SK-N-SH (cell line): ENCODE results near the gene CREB3L1. TPM values are rescaled to one million over a fixed set of nuclear protein-coding genes. Genes with fewer than 3 reads are reported as not detected.

Source experiments
- CTCF ChIA-PET: fragments of 300-600, 350-600 bp; formaldehyde crosslinking; extraction: SDS; loops from one replicate; lab custom pipeline; 2021; lab: Yijun Ruan, JAX
- POLR2A ChIA-PET: fragments of 350-600 bp; sonication (Branson Sonifier 250); formaldehyde crosslinking; extraction: SDS; loops from one replicate; lab custom pipeline; 2020; ENCODE audit warnings: antibody characterized with exemption, inconsistent platforms; lab: Yijun Ruan, JAX
- DNase-seq: peaks from one replicate; pipeline ENCODE4 v3.0.0; 2012
- H2AFZ ChIP-seq: fragments of 200-600 bp; sonication (generic); 2 replicates; pipeline ENCODE4 v1.8.1; 2016; ENCODE audit warnings: antibody characterized with exemption, mild to moderate bottlenecking, low read depth
- H3F3A ChIP-seq: fragments of 200-600 bp; sonication (generic); replicated peaks from 2 replicates; pipeline ENCODE3; 2016; ENCODE audit warnings: antibody characterized with exemption, mild to moderate bottlenecking; ENCODE audit not compliant: insufficient read depth
- H3K27ac ChIP-seq, 2 experiments: fragments of 200-500 bp in 1 of 2; fragments of 200-600 bp in 1 of 2; sonication (Bioruptor generic) in 1 of 2; sonication (generic), shearing (Covaris generic) in 1 of 2; 2 replicates each; pipeline versions ENCODE4 v1.5.1 to v1.6.1; 2014 to 2016; ENCODE audit warnings: low read depth in 2 of 2, inconsistent platforms in 1 of 2, low read length in 1 of 2, mild to moderate bottlenecking in 1 of 2, mixed read lengths in 1 of 2
- H3K27me3 ChIP-seq: fragments of 200-600 bp; sonication (generic), shearing (Covaris generic); 2 replicates; pipeline ENCODE4 v1.6.1; 2016; ENCODE audit warnings: mixed run types; ENCODE audit not compliant: insufficient read depth
- H3K36me3 ChIP-seq, 2 experiments: fragments of 200-500 bp in 1 of 2; fragments of 200-600 bp in 1 of 2; sonication (Bioruptor generic) in 1 of 2; sonication (generic) in 1 of 2; replicated peaks in 1 of 2; 2 replicates each; pipeline versions ENCODE3 to v1.5.1; 2014 to 2016; ENCODE audit warnings: low read length in 1 of 2, mild to moderate bottlenecking in 1 of 2; ENCODE audit not compliant: insufficient read depth in 2 of 2, control insufficient read depth in 1 of 2
- H3K4me1 ChIP-seq, 2 experiments: fragments of 200-500 bp in 1 of 2; fragments of 200-600 bp in 1 of 2; sonication (Bioruptor generic) in 1 of 2; sonication (generic), shearing (Covaris generic) in 1 of 2; 2 replicates each; pipeline versions ENCODE4 v1.5.1 to v1.6.1; 2014 to 2016; ENCODE audit warnings: low read depth in 1 of 2, low read length in 1 of 2, mixed run types in 1 of 2; ENCODE audit not compliant: insufficient read depth in 2 of 2, control insufficient read depth in 1 of 2
- H3K4me2 ChIP-seq: fragments of 200-600 bp; sonication (generic), shearing (Covaris generic); 2 replicates; pipeline ENCODE4 v1.6.1; 2017; ENCODE audit warnings: mixed run types
- H3K4me3 ChIP-seq, 2 experiments: fragments of 200-500 bp in 1 of 2; fragments of 200-600 bp in 1 of 2; sonication (Bioruptor generic) in 1 of 2; sonication (generic), shearing (Covaris generic) in 1 of 2; 2 replicates each; pipeline versions ENCODE4 v1.5.1 to v1.8.1; 2014 to 2016; ENCODE audit warnings: low read depth in 2 of 2, inconsistent platforms in 1 of 2, low read length in 1 of 2, mild to moderate bottlenecking in 1 of 2, mixed read lengths in 1 of 2, moderate library complexity in 1 of 2
- H3K79me2 ChIP-seq: fragments of 200-600 bp; sonication (generic); 2 replicates; pipeline ENCODE4 v1.8.1; 2017; ENCODE audit warnings: mild to moderate bottlenecking; ENCODE audit not compliant: insufficient read depth
- H3K9ac ChIP-seq: fragments of 200-600 bp; sonication (generic); 2 replicates; pipeline ENCODE4 v1.6.1; 2017; ENCODE audit warnings: mixed run types
- H3K9me2 ChIP-seq: fragments of 200-600 bp; sonication (generic); 2 replicates; pipeline ENCODE4 v1.6.1; 2017; ENCODE audit warnings: mixed run types
- H3K9me3 ChIP-seq: fragments of 200-600 bp; sonication (generic); 2 replicates; pipeline ENCODE4 v1.6.1; 2017; ENCODE audit warnings: mixed run types, mild to moderate bottlenecking, moderate library complexity
- H4K20me1 ChIP-seq: fragments of 200-600 bp; sonication (generic); 2 replicates; pipeline ENCODE4 v1.6.1; 2017; ENCODE audit warnings: mild to moderate bottlenecking, mixed run types; ENCODE audit not compliant: insufficient read depth
- CHD2 ChIP-seq: fragments of 150-350 bp; IDR thresholded peaks from 2 replicates; pipeline ENCODE4 v1.6.1; 2018; ENCODE audit warnings: low read length; ENCODE audit not compliant: partially characterized antibody
- ELF1 ChIP-seq: IDR thresholded peaks from 2 replicates; pipeline ENCODE4 v1.4.0; 2012
- EZH2phosphoT487 ChIP-seq: fragments of 200-600 bp; sonication (generic); IDR thresholded peaks from 2 replicates; pipeline ENCODE4 v1.6.1; 2017; ENCODE audit warnings: low read depth, mixed run types, mild to moderate bottlenecking, antibody characterized with exemption, moderate library complexity, borderline replicate concordance
- FOSL2 ChIP-seq: IDR thresholded peaks from 2 replicates; pipeline ENCODE4 v1.4.0; 2012; ENCODE audit warnings: low read depth, mild to moderate bottlenecking, moderate library complexity, borderline replicate concordance
- FOXJ3 ChIP-seq: sonication (generic); formaldehyde crosslinking; IDR thresholded peaks from 2 replicates; pipeline ENCODE4 v1.5.1; 2020; ENCODE audit warnings: mild to moderate bottlenecking, missing genetic modification reagents
- GABPA ChIP-seq: IDR thresholded peaks from 2 replicates; pipeline ENCODE4 v1.4.0; 2012; ENCODE audit warnings: low read depth, mild to moderate bottlenecking
- GATA2 ChIP-seq: sonication (generic); formaldehyde crosslinking; IDR thresholded peaks from 2 replicates; pipeline ENCODE4 v1.5.0; 2020; ENCODE audit warnings: mild to moderate bottlenecking, missing genetic modification reagents
- IRF3 ChIP-seq: fragments of 150-350 bp; IDR thresholded peaks from 2 replicates; pipeline ENCODE4 v1.6.1; 2016; ENCODE audit warnings: mild to moderate bottlenecking, low read depth, low read length
- JUND ChIP-seq: IDR thresholded peaks from 2 replicates; pipeline ENCODE4 v1.4.0; 2012
- MEF2A ChIP-seq: IDR thresholded peaks from 2 replicates; pipeline ENCODE4 v1.4.0; 2012; ENCODE audit warnings: low read depth, borderline replicate concordance
- MXI1 ChIP-seq: IDR thresholded peaks from 2 replicates; pipeline ENCODE4 v1.6.1; 2012; ENCODE audit warnings: mild to moderate bottlenecking, low read depth, low read length, improper control_type of control experiment
- NFIC ChIP-seq: IDR thresholded peaks from 2 replicates; pipeline ENCODE4 v1.4.0; 2012; ENCODE audit warnings: borderline replicate concordance
- NRF1 ChIP-seq: IDR thresholded peaks from 2 replicates; pipeline ENCODE4 v1.6.1; 2012; ENCODE audit warnings: low read depth, mild to moderate bottlenecking, low read length
- PBX3 ChIP-seq: IDR thresholded peaks from 2 replicates; pipeline ENCODE4; 2012
- POLR2AphosphoS5 ChIP-seq: IDR thresholded peaks from 2 replicates; pipeline ENCODE4 v1.6.1; 2012; ENCODE audit warnings: low read depth, low read length
- REST ChIP-seq: IDR thresholded peaks from 2 replicates; pipeline ENCODE4 v1.6.1; 2012; ENCODE audit warnings: mild to moderate bottlenecking, low read depth, low read length, moderate library complexity
- TAF1 ChIP-seq: IDR thresholded peaks from 2 replicates; pipeline ENCODE4 v1.6.1; 2012; ENCODE audit warnings: low read depth, mild to moderate bottlenecking, low read length, moderate library complexity, borderline replicate concordance
- USF2 ChIP-seq: fragments of 150-350 bp; IDR thresholded peaks from 2 replicates; pipeline ENCODE4 v1.6.1; 2017; ENCODE audit warnings: antibody characterized with exemption, low read length, low read depth, borderline replicate concordance
- YY1 ChIP-seq: IDR thresholded peaks from 2 replicates; pipeline ENCODE4 v1.4.0; 2012; ENCODE audit warnings: low read depth, mild to moderate bottlenecking
- ZBTB33 ChIP-seq: IDR thresholded peaks from 2 replicates; pipeline ENCODE4 v1.4.0; 2012; ENCODE audit warnings: low read depth, borderline replicate concordance
- WGBS: methylation state at CpG from one replicate; pipeline ENCODE4 v1.1.6; 2017; ENCODE audit warnings: low lambda C conversion rate; 5-methylcytosine and 5-hydroxymethylcytosine counted together
- polyA plus RNA-seq, 3 experiments: library from polyadenylated mRNA; depleted of rRNA; stranded (reverse); fragments of >200 nt; gene quantifications; 2 replicates each; pipeline ENCODE4 v1.2.3, GENCODE V29; 2012

The CREB3L1 gene
- polyA plus RNA-seq, 1 of the 3 experiments (the other 2 are of a cell fraction), result 14.0 TPM

GRCh38 chr11:46326813-46327416, 49.5 kb downstream of the CREB3L1 start:
- Histone ChIP-seq H3K27me3 (peaks cover 2% of the 10 kb centered on the region; the same call in 1 of the 2 replicates), H3K9ac (no peak overlapping the region), H3K4me1 (peaks cover 0 to 15% of the 10 kb centered on the region in 2 experiments; a peak in 2 of 4 replicates), H3K79me2 (no peaks in the 10 kb centered on the region), H3K4me3 (no peak overlapping the region), H2AFZ (no peak overlapping the region), H3K9me3 (no peaks in the 10 kb centered on the region), H3K9me2 (no peaks in the 10 kb centered on the region), H3K27ac (no peak overlapping the region), H3K36me3 (peaks cover 0 to 8% of the 10 kb centered on the region in 2 experiments), H4K20me1 (no peaks in the 10 kb centered on the region), H3F3A (peaks cover 18% of the 10 kb centered on the region), H3K4me2 (no peak overlapping the region)
- POLR2A ChIA-PET, result no interaction called here
- CTCF ChIA-PET, result interaction anchor here (1.0 to 1.5 kb wide), 2 partner anchors 17 to 28 kb away, joined by 3 read pairs; no protein-coding TSS in a partner anchor
- 75% methylated on average over 10 of the region's 10 CpGs for WGBS
- TF ChIP-seq GABPA (no peak), ZBTB33 (no peak), MEF2A (no peak), NFIC (no peak), USF2 (no peak), FOSL2 (no peak), TAF1 (no peak), POLR2AphosphoS5 (no peak), YY1 (no peak), IRF3 (no peak), EZH2phosphoT487 (no peak), PBX3 (no peak), MXI1 (no peak), FOXJ3 (CRISPR knock-in tag) (no peak), GATA2 (CRISPR knock-in tag) (no peak), JUND (no peak), ELF1 (no peak), NRF1 (no peak), CHD2 (no peak), REST (no peak)
- no peak for DNase-seq
